HepG2 (cell line): ENCODE measurements around the gene MAPK11.

ENCODE experiments used
- BHLHE40 ChIP-seq: IDR thresholded peaks from 2 replicates; pipeline ENCODE4 v1.6.1; 2011; ENCODE audit warnings: low read length, improper control_type of control experiment
- CEBPG ChIP-seq: IDR thresholded peaks from 2 replicates; pipeline ENCODE4 v1.6.1; 2016
- CREBL2 ChIP-seq: sonication (generic); formaldehyde crosslinking; IDR thresholded peaks from 2 replicates; pipeline ENCODE4 v1.8.1; 2023; ENCODE audit warnings: missing genetic modification reagents, mild to moderate bottlenecking, borderline replicate concordance
- FOXA1 ChIP-seq, 2 experiments: fragments of 450-650 bp in 1 of 2; sonication (generic) in 1 of 2; formaldehyde crosslinking in 1 of 2; IDR thresholded peaks; 2 replicates each; pipeline versions ENCODE4 v1.4.0 to v1.6.1; 2016 to 2020; ENCODE audit warnings: missing genetic modification reagents in 1 of 2
- HCFC1 ChIP-seq: fragments of 150-350 bp; IDR thresholded peaks from 2 replicates; pipeline ENCODE4 v1.6.1; 2014; ENCODE audit warnings: low read depth, low read length
- HDAC1 ChIP-seq: sonication (generic); formaldehyde crosslinking; IDR thresholded peaks from 2 replicates; pipeline ENCODE4 v1.5.1; 2020; ENCODE audit warnings: mild to moderate bottlenecking, missing genetic modification reagents
- NFRKB ChIP-seq: fragments of 450-650 bp; IDR thresholded peaks from 2 replicates; pipeline ENCODE4 v1.6.1; 2017
- NFYB ChIP-seq: sonication (generic); formaldehyde crosslinking; IDR thresholded peaks from 2 replicates; pipeline ENCODE4 v1.4.0; 2020; ENCODE audit warnings: missing genetic modification reagents
- PBX3 ChIP-seq: sonication (generic); formaldehyde crosslinking; IDR thresholded peaks from 2 replicates; pipeline ENCODE4 v1.8.1; 2023; ENCODE audit warnings: missing genetic modification reagents, inconsistent platforms, borderline replicate concordance
- SP2 ChIP-seq: sonication (generic); formaldehyde crosslinking; IDR thresholded peaks from 2 replicates; pipeline ENCODE4 v1.5.1; 2020; ENCODE audit warnings: mild to moderate bottlenecking, missing genetic modification reagents
- ZKSCAN1 ChIP-seq: fragments of 150-350 bp; IDR thresholded peaks from 2 replicates; pipeline ENCODE4 v1.6.1; 2014; ENCODE audit warnings: low read length
- ZNF124 ChIP-seq: sonication (generic); formaldehyde crosslinking; IDR thresholded peaks from 2 replicates; pipeline ENCODE4 v1.4.0; 2020; ENCODE audit warnings: missing genetic modification reagents

- no peak for TF ChIP-seq NFYB (CRISPR knock-in tag)
- TF ChIP-seq ZKSCAN1 = no peak
- no peak for TF ChIP-seq ZNF124 (CRISPR knock-in tag)
- no peak for TF ChIP-seq HDAC1
- TF ChIP-seq HCFC1 = no peak
- TF ChIP-seq FOXA1 (IDR thresholded peaks at IDR 0.05) = no peak
- no peak for TF ChIP-seq FOXA1 (CRISPR knock-in tag; IDR thresholded peaks at IDR 0.05)
- no peak for TF ChIP-seq PBX3 (CRISPR knock-in tag)
- TF ChIP-seq BHLHE40 = no peak
- TF ChIP-seq CEBPG = no peak
- no peak for TF ChIP-seq CREBL2 (CRISPR knock-in tag)
- TF ChIP-seq NFRKB = no peak
- TF ChIP-seq SP2 = no peak
These were observed 46.2 kb upstream of the MAPK11 start for GRCh38 chr22:50316114-50317065.
